HG03066 (cell line): ENCODE data around the gene FCN3.

Source experiments
- ATAC-seq: cut with Tn5 transposase; IDR thresholded peaks from one replicate; pipeline ENCODE4 v1.9.1; 2021; ENCODE audit warnings: low read depth; ENCODE audit not compliant: unreplicated experiment

FCN3 gene

DNA sequence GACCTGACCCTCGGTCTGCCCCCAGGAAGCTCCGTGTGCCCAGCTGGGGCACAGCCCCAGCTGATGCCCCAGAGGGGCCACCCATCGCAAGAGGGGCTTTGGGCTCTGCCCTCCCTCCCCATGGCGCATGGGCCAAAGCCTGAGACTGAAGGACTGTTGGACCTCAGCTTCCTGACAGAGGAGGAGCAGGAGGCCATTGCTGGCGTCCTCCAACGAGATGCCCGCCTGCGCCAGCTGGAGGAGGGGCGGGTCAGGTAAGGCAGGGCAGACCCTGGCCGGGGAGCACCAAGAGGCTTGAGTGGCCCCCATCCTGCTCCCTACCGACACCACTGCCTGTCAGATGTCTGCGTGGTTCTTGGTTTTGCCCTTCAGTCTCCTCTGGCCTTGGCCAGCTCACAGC, 29.4 kb downstream of the FCN3 start:
- ATAC-seq: no peak

DNA sequence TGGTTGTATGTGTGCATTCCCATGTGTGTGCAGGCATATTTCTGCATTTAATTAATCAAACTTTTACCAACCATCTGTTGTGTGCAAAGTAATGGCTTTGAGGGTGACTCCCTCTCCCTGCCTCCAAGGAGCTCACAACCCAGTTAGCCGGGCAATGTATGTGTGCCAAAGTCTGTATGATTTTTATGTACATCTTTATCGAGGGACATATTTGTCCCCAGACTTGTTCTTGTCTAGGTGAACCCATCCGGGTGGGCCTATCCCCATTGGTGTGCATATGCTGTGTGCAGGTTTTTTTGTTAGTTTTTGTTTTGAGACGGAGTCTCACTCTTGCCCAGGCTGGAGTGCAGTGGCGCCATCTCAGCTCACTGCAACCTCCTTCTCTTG, 31.0 kb downstream of the FCN3 start:
- ATAC-seq: no peak

GRCh38 chr1:27342778-27343638, 31.6 kb downstream of the FCN3 start:
- ATAC-seq: no peak

GRCh38 chr1:27342391-27342777, 32.2 kb downstream of the FCN3 start:
- no peak for ATAC-seq

DNA sequence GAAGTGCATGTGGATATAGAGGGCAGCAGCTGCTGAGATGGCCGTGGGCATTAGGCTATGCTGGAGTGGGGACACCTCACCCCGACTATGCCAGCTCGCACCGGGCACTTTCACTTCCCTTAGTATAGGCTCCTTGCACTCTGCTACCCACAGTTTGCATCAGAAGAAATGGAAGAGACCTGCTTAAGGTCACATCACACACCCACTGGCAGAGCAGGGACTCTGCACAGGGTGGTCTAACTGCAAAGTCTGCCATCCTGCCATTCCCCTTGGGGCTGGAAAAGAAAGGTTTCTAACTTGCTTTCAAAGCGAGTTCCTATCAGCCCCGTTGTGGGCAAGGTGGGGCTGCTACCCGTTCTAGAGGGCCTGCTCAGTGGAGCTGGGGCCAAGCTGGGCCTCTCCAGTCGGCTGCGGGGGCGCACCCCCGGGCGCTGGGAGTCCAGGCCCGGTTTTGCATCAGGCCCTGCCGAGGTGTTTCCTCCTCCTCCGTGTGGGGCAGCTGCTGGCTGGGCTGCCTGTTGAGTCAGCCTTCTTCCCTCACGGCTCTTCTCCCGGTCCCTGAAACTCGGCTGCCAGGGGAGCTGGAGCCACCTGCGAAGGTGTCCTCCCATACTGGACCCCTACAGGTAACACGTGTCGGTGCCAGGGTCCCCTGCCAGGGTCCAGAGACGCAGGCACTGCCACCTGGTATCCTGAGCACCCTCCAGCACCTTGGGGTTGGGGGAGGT, 32.9 kb downstream of the FCN3 start, which contains the start of gene SYTL1:
Gene SYTL1, plus strand, starts transcription at position 498 of the 728 bp plus-strand sequence. CDS start 3,313 bp downstream, outside the sequence.
- no peak for ATAC-seq

DNA sequence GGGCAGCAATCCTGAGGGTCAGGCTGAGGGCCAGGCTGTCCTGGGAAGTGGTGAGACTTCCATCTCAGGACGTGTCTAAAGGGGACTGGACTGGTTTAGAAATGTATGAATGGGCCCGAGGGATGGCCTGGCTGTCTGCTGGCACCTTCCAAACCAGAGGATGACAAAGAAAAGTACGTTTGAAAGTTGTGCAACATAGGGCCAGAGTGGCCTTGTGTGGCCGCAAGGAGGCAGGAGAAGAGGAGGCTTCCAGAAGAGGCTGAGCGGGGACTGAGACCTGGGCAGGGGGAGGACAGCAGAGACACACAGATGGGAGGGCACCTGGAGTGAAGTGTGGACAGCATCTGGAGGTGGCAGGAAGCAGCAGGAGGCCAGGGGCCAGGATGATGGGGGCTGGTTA, 35.4 kb downstream of the FCN3 start:
- ATAC-seq: no peak

DNA sequence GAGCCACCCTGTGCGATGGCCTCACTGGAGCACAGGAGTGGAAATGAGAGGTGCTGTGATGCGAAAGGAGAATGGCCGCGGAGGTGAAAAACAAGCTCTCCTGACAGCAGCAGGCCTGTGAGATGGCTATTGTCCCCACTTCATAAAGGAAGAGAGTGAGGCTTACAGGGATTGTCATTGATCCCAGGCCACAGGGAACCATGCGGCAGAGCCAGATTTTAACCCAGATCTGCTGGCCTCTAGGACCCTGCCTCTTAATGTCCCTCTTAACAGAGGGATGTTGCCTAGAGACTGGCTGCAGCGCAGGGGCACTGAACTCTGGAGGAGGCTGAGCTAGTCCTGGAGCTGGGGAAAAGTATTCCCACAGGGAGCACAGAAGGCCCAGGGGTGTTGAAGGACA, 35.9 kb downstream of the FCN3 start:
- no peak for ATAC-seq

- no peak for ATAC-seq
Measured at GRCh38 chr1:27336756-27337155, 37.9 kb downstream of the FCN3 start.

DNA sequence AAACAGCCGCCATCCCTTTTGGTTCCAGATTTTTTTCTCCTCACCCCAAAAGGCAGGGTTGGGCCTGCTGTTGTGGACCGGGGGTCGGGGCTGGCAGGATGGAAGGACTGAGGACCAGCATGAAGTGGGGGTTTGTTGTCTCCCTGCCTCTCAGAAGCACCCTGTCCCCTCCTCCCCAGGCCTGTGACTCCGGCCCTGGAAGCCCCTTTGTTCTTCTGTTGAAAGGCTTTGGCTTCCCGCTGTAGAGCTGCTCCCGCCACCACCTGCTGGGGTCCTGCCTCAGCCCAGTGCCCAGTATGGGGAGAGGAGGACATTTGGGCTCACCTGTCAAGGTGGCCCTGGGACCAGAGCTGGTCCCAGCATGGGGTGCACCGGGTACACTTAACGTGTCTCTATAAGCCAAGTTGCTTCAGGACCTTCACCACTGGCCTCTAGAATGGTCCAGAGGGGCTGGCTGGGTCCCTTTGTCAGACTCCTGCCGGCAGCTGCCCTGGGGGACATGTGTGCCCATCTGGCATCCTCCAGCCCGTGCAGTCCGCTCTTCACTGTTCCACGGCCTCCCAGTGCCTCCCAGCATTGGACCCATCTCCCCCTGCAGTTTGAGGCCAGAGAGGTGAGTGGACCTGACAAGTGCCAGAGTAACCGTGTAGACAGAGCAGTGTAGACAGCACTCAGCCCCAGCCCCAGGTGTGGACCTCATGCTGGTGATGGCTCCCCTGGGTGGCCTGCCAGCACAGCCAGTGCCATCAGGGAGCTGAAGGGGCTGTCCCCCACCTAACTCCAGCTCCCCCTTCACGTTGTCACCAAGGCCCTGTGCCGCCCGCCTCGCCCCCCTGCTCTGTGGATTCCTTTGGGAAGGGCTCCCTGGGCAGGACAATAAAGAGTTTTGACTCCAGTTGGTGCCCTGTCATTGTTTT, 38.9 kb downstream of the FCN3 start:
- ATAC-seq: no peak

DNA sequence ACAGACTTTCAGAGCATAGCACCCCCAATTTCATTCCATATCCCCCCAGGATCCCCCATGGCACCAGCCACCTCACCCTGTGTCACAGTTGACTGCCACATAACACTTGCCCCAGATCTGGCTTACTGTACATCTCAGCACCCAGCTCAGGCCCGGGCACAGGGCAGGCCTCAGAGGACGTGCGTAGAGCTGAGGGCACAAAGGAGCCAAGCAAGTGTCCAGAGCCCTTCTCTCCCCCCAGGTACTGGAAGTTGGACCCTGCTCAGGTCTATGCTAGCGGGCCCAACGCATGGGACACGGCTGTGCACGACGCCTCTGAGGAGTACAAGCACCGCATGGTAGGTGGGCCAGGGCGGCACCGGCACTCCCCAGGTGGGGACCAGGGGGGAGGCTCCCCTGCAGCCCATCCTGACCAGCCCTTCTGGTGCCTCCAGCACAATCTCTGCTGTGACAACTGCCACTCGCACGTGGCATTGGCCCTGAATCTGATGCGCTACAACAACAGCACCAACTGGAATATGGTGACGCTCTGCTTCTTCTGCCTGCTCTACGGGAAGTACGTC, 40.8 kb downstream of the FCN3 start:
- no peak for ATAC-seq

DNA sequence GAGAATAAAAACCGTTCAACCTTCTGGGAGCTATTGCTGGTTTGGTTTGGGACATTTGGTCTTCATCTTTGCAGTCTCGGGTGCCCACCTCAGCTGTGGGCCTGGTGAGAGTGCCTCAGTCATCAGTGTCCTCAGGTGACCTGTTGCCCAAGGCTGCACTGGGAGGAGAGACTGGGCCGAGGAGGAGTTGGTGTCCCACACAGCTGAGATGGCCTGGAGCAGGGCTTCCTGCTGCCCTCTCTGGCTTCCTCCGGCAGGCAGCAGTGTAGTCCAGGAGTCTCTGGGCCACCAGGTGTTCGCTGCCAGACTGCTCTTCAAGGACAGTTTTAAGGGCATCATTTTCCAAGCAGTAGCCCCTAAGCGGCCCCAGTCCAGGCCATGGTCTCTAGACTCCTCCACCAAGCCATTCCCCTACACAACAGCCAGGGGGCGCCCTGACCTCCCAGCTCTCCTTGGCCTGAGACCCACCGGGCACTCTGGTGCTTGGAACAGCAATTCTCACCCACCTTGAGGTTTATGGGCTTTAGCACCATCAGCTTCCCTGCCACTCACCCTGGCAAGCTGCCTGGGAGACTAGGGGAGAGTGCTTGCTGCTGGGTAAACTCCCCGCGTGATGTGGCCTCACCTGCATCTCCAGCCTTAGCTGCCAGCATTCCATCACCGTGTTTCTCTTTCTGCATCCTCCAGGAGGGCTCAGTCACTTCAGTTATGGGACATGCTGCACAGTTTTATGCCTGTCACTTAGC, 41.9 kb downstream of the FCN3 start:
- ATAC-seq: no peak

GRCh38 chr1:27331922-27332321, 42.7 kb downstream of the FCN3 start:
- ATAC-seq: no peak

DNA sequence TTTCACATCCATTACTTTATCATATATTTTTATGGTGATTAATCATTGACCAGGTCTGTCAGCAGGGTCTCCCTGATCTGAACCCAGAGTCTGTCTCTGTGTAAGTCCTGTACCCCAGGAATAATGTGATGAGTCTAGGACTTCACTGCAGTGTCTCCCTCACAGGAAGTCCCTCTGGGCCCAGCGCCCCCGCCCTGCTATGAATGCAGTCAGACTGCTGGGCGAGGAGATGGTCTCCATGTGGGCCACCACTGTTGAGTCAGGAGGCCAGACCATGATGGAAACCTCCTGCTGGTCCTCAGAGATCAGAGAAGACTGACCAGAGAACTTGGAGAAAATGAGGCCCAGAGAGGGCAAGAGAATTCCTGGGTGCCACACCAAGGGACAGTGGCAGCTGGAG, 43.2 kb downstream of the FCN3 start:
- no peak for ATAC-seq

DNA sequence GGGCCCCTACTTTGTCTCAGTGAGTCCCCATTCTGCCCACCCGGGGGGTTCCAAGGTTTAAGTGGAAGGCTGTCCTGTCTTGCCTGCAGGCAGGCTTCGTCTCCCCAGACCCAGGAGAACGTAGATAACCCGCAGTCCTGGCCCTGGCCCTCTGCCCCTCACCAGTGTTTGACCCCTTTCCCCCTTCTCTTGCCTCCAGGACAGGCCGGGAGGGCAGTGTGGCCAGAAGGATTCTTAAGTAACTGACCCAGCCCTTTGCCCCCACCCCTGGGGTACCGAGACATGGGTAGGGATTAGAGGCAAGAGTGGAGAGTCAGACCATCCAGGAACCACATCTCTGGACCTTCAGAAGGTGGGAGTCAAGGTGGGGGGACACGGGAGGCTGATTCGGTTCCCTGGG, 43.8 kb downstream of the FCN3 start:
- no peak for ATAC-seq

DNA sequence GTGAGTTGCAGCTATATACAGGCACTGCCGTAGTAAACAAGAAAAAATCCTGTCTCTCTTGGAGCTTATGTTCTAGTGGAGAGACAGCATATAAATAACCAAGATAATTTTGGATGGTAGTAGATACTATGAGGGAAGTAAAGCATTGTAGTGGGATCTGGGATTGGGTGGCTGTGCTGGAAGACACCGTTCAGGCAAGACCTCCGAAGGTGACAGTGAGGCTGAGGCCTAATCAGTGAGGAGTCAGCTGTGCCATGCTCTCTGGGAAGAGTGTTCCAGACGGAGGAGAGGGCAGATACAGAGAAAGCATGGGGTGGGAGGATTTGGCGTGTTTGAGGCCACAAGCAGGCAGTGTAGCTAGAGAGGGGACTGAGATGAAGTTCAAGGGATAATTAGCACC, 46.7 kb downstream of the FCN3 start:
- no peak for ATAC-seq

- ATAC-seq: no peak
Measured at GRCh38 chr1:27325286-27325685, 49.3 kb downstream of the FCN3 start.

DNA sequence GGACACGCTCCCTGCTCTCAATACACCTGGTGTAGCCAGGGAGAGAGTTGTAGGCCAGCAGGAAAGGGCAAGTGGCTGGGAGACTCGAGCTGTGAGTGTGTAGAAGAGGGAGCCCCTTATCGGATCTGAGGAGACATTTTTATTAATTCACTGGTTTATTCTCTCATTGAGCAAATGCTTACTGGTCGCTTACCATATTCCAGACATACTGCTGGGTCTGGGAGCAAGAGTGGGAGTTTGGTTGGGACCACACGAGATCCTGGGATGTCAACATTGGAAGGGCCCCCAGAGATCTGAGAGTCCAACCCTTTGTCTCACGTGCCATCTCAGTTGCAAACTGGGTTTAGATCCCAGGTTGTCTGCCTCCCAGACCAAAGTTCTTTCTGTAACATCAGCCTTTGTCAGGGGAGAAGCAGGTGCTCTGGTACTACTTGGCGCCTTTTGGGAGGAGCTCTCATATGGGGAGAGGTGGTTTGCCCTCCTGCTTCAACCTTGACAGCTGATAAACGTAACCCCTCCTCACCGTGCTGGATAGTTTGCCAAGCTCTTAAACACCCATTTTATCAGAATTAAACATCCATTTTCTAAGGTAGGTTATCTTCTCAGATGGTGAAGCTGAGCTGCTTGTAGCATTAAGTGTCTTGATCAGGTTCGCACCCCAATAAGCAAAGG, 51.9 kb downstream of the FCN3 start:
- ATAC-seq: no peak

DNA sequence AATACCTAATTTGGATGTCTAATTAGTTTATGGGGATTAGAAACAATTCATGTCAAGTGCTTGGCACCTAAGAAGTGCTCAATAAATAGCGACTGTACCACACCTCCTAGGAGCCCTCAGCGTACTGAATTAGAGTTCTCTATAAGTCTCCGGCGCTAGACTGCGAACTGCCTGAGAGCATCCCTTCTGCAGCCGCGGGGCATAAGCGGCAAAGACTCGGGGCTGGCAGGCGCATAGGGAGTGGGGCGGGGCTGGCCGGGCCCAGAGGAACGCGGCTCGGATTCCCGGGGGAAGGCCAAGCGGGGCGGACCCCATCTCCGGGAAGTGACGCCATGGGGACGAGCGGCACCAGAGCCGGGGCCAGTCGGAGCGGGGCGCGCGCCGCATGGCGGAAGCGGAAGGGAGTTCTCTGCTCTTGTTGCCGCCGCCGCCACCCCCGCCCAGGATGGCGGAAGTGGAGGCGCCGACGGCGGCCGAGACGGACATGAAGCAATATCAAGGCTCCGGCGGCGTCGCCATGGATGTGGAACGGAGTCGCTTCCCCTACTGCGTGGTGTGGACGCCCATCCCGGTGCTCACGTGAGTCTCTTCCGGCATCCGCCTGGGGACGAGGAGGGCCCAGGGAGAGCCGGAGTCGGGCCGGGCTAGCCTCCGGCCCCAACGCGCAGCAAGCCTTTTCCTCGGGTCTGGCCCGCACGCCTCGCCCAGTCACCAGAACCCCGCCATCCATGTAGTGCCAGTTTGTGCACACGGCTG, 52.6 kb downstream of the FCN3 start, which contains the start of gene TMEM222:
Gene TMEM222, plus strand, starts transcription at position 351 of the 756 bp plus-strand sequence. Its CDS starts 35 bp downstream, at position 386.
- peak; percentile 93 for ATAC-seq
